GM12891 (cell line): ENCODE measurements around the gene ITFG2.

Source experiments
- DNase-seq: peaks from one replicate; pipeline ENCODE4 v3.0.0; 2011; ENCODE audit warnings: low spot score; ENCODE audit not compliant: insufficient read length
- FAIRE-seq: peaks from 2 replicates; lab custom pipeline; 2011; peaks lifted over from hg19 to GRCh38; lab: Jason Lieb, UNC
- PAX5 ChIP-seq: IDR thresholded peaks from 2 replicates; pipeline ENCODE4 v1.6.1; 2011; ENCODE audit warnings: low read length, moderate library complexity, mild to moderate bottlenecking; ENCODE audit not compliant: insufficient read depth, severe bottlenecking
- POLR2A ChIP-seq: IDR thresholded peaks from 2 replicates; pipeline ENCODE4 v1.6.1; 2011; ENCODE audit warnings: low read depth, low read length, control low read depth
- POLR2AphosphoS5 ChIP-seq: IDR thresholded peaks from 2 replicates; pipeline ENCODE4 v1.6.1; 2011; ENCODE audit warnings: low read depth, low read length, control low read depth
- POU2F2 ChIP-seq: IDR thresholded peaks from 2 replicates; pipeline ENCODE4 v1.6.1; 2011; ENCODE audit warnings: low read depth, mild to moderate bottlenecking, control low read depth, low read length, moderate library complexity
- SPI1 ChIP-seq: IDR thresholded peaks from 2 replicates; pipeline ENCODE4 v1.6.1; 2011; ENCODE audit warnings: low read depth, low read length, control low read depth
- TAF1 ChIP-seq: IDR thresholded peaks from 2 replicates; pipeline ENCODE4 v1.6.1; 2011; ENCODE audit warnings: low read depth, low read length, control low read depth

Gene ITFG2

DNA sequence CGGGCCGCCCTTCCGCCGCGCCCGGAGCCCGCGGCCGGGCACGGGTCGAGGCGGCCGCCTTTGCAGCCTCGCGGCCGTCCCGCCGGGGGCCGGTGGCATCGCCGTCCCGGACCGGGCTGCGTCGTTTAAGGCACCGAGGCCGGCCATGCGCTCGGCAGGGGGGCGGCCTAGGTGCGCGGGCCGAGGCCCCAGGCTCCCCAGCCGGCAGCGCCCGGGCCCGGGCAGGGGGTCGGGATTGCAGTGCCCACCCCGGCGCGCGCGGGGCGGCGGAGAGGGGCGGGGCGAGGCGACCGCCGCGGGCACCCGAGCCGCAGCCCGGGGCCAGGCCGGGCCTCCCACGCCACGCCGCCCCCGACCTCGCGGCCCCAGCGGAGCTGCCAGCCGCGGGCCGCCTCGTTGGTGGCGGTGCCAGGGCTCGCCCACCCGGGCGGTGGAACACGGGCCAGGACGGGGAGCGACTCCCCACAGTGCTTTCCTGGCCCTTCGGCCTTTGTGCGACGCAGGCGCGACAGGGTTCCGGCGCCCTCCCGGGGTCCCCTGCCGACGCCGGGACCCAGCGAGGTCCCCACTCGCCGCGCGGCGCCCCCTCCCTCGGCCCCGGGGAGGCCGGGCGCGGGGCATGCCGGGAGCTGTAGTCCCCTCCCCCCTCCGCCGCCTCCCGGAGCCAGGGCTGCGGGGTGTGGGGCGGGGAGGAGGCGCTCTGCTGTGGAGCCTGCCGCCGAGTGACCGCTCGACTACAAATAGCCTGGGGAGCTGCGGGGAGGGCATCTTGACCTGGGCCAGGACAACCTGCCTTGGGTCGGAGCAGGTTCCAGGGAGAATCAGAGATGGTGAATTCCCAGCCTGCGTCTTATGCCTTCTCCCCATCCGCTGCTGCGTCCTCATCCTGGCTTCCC lies 16.9 kb upstream of the ITFG2 start:
- FAIRE-seq (peak; percentile 90), DNase-seq (peak; percentile 94)
- no peak for TF ChIP-seq SPI1
- no peak for TF ChIP-seq POU2F2
- no peak for TF ChIP-seq TAF1
- no peak for TF ChIP-seq POLR2A
- no peak for TF ChIP-seq PAX5

DNA sequence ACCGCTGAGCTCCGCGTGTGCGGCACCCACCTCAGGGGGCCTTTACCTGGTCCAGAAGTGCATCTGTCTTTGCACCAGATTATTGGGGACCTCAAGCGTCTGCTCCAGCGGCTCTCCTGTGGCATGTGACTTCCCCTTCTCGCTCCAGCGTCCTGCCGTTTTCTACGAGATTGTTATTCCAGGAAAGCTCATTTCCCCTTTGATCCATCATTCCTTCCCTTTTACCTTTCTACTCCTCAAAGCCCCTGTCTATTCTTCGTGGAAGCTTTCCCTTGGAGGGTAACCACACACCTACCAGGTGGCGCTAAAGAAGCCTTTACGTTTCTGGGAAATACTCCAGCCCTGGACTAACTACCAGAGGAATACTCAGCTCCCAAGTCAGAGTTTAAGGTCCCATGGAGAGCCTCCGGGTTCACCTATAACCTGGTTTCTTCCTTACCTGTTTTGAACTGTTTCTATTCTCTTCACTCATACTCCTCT lies 16.2 kb upstream of the ITFG2 start:
- no peak for FAIRE-seq
- DNase-seq: no peak
- no peak for TF ChIP-seq TAF1
- TF ChIP-seq SPI1: no peak
- TF ChIP-seq POLR2AphosphoS5: no peak
- no peak for TF ChIP-seq PAX5
- TF ChIP-seq POLR2A: no peak
- TF ChIP-seq POU2F2: no peak

DNA sequence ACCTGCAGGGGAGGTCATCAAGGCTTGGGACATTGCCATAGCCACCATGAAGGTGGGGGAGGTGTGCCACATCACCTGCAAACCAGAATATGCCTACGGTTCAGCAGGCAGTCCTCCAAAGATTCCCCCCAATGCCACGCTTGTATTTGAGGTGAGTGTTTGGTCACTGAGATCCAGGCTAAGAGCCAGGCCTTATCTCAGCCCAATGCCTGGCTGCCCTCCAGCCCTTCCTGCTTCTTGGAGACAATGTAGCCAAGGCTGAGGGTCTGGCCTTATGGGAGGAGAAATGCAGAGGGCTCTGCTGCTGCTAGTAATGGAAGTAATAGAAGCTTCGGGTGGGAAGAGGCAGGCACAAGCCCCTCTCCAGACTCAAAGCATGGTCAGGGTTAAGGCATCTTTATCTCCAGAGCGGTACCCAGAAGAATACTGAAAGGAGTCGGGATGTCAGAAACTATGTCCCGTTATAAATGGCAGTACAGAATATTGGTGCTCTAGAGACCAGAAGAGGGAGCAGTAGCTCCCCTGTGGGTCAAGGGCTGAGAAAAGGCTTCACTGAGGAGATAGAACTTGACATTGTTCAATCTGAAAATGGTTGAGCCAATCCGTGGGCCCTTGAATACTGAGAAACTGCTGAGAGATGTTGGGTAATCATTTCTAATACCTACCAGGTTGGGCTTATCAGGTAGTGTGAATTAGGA lies 14.6 kb upstream of the ITFG2 start:
- FAIRE-seq: no peak
- no peak for TF ChIP-seq POLR2A
- TF ChIP-seq PAX5: no peak
- DNase-seq: no peak

DNA sequence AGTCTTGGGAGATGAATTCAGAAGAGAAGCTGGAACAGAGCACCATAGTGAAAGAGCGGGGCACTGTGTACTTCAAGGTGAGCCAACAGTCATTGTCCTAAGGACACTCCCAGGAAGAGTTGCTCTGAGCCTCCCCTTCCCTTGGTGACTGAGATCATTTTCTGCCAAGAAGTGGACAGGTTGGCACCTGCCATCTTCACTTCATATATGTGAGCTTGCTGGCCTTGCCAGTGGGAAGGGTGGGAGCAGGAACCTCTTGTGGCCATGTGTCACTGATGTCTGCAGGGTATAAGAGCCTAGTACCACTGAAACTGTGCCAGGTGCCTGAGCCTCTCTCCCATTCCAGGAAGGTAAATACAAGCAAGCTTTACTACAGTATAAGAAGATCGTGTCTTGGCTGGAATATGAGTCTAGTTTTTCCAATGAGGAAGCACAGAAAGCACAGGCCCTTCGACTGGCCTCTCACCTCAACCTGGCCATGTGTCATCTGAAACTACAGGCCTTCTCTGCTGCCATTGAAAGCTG lies 12.4 kb upstream of the ITFG2 start:
- FAIRE-seq: no peak
- DNase-seq: no peak
- TF ChIP-seq PAX5: no peak
- TF ChIP-seq POLR2A: no peak
- TF ChIP-seq SPI1: no peak

DNA sequence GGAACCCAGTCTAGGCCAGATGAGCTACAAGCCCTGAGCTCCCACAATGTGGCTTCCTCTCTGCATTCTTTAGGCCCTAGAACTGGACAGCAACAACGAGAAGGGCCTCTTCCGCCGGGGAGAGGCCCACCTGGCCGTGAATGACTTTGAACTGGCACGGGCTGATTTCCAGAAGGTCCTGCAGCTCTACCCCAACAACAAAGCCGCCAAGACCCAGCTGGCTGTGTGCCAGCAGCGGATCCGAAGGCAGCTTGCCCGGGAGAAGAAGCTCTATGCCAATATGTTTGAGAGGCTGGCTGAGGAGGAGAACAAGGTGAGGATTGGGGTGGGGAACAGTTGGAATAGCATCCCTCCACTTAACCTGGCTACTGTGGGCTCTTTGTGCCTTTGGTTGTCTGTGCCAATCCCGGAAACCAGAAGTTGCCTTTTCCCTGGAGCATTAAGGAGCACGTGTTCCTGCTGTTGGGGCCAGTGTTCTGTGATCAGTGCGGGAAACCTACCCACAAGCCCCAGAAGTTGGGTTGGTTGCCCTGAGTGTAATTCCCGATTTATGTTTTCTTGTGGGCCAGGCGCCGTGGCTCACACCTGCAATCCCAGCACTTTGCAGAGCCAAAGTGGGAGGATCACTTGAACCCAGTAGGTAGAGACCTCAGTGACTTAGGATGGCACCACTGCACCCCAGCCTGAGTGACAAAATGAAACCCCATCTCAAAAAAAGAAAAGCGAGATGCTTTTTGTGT lies 11.3 kb upstream of the ITFG2 start:
- DNase-seq (no peak), FAIRE-seq (no peak)
- TF ChIP-seq POLR2AphosphoS5: no peak
- no peak for TF ChIP-seq PAX5
- no peak for TF ChIP-seq TAF1
- no peak for TF ChIP-seq POLR2A
- no peak for TF ChIP-seq SPI1
- no peak for TF ChIP-seq POU2F2

DNA sequence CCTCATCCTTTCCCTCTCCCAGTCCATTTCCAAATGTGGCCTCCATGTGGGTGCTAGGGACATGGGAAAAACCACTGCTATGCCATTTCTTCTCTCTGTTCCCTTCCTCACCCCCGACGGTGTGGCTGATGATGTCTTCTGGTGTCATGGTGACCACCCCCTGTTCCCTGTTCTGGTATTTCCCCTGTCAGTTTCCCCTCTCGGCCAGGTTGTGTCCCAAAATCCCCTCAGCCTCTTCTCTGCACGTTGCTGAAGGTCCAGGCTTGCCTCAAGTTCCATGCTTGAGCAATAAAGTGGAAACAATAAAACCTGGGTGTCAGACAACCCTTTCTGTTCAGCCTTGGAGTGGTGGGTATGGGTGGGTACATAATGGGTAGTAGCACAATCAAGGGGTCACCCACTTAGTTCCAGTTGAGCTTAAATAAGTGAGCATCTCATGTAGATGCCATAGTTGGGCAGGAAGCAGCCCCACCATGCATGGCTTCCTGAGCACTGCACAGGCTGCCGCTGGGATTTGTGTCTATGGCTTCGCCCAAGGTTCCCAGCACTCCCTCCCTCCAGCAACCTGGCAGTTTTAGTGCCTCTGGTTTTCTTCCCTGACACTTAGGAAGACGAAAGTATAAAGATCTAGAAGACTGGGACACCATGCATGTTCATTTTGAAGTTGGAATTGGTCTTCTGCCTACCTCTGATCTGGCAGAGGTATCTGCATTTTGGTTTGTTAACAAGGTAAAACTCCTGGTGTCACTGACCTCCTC lies 8.7 kb upstream of the ITFG2 start:
- TF ChIP-seq POLR2A (no peak), SPI1 (0 out of 2 replicates have a peak, but pooled peaks have one; percentile 14)
- DNase-seq (no peak), FAIRE-seq (no peak)

DNA sequence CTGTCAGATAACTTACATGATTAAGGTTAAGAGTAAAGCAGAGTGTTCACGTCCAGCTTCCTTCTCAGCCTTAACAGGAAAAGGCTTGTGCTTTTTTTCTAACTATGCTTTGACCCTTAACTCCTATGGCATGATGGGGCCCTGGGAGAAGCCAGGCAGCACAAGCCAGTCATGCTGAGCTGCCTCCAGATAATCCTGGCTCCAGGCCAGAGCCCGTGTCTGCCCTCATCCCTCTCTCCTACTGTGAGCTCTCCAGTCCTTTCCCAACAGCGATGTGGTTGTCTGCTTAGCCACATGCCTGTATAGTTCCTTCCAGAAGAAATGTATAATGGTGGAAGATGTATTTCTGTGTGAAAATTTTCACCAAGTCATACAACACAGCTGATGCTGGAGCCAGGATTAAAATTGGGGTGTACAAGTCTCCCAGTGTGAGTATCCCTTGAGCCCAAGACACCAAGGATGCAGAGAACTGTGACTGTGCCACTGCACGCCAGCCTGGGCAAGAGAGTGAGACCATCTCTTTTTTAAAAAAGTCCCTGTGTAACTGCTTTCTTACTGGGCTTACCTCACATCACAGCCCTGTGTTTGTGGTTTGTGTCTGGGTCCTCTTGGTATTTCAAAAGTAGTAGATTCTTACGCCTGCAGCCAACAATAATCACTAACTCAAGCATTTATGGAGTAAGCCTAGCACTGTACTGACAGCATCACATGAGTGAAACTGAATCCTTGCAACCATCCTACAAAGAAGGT lies 7.9 kb upstream of the ITFG2 start:
- no peak for TF ChIP-seq POLR2A
- TF ChIP-seq POLR2AphosphoS5: no peak
- no peak for TF ChIP-seq TAF1
- TF ChIP-seq PAX5: no peak
- DNase-seq (no peak), FAIRE-seq (no peak)

DNA sequence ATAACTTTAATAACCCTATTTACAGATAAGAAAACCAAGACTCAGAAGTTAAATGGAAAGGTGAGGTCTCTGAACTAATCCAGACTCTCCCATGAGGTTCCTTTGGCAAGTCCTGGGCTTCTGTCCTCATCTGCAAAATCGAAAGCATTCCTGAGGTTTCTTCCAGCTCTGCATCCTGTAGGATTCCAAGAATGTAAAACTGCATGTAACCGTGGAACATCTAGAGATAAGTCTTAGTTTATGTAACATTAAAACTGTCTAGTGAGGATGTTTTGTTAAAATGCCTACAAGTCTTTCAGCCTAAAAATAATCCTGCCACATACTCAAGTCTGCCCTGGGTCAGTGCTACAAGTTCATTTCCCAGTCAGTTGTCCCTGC lies 7.3 kb upstream of the ITFG2 start:
- FAIRE-seq (no peak), DNase-seq (no peak)
- no peak for TF ChIP-seq TAF1
- TF ChIP-seq POLR2AphosphoS5: no peak
- no peak for TF ChIP-seq SPI1
- no peak for TF ChIP-seq POLR2A
- no peak for TF ChIP-seq POU2F2
- TF ChIP-seq PAX5: no peak

DNA sequence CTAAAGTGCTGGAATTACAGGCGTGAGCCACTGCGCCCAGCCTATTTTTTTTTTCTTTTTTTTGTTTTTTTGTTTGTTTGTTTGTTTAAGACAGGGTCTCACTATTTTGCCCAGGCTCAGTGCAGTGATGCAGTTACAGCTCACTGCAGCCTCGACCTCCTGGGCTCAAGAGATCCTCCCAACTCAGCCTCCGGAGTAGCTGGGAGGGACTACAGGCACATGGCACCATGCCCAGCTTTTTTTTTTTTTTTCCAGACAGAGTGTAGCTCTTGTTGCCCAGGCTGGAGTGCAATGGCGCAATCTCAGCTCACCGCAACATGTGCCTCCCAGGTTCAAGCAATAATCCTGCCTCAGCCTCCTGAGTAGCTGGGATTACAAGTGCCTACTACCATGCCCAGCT lies 5.8 kb upstream of the ITFG2 start:
- DNase-seq (no peak), FAIRE-seq (no peak)

More for the DNA sequence above, 5.8 kb upstream of the ITFG2 start:
- TF ChIP-seq POLR2A: no peak
- no peak for TF ChIP-seq POU2F2
- TF ChIP-seq PAX5: no peak
- TF ChIP-seq POLR2AphosphoS5: no peak
- no peak for TF ChIP-seq SPI1
- no peak for TF ChIP-seq TAF1
